GM19455 (cell line): Measurements from ENCODE around the gene OXCT2.

ENCODE experiments used
- ATAC-seq: cut with Tn5 transposase; IDR thresholded peaks from one replicate; pipeline ENCODE4 v1.9.1; 2021; ENCODE audit not compliant: unreplicated experiment

OXCT2 gene

DNA sequence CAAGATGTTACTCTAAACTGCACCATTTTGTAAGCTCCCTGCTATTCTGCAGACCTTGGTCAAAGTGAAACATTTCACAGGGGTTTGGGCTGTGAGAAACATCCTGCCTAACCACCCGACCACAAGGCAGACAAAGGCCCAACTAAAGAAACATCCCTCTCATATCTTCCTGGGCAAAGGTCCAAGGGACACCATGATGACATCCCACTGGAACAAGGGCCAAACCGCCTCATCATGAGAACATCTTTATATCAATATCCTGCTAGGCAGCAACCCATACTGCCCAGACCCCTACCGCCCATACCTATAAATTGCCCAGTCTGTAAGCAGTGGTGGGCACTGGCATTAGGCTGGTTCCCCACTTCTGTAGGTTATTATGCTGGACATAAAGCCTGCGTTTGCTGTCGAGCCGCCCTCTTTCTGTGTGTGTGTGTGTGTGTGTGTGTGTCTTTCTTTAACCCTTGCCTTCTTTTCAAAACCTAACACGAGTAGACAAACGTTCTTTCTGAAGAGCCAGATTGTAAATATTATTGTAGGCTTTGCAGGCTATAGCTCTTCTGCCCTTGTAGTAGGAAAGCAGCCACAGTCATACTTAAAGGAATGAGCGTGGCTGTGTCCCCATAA lies 33.5 kb downstream of the OXCT2 start:
- ATAC-seq = no peak

DNA sequence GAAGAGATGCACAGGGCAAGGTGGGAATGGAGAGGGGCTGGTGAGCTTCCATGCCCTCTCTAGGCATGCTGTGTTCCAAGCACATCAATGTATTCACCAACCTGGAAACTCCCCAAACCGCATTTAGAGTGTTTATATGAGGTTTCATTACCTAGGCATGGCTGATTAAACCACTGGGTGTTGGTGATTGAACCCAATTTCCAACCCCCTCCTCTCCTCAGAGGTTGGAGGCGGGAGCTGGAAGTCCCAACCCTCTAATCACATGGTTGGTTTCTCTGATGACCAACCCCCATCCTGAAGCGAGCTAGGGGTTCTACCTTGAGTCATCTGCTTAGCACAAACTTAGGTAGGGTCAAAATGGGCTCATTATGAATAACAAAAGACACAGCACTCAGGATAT lies 35.4 kb downstream of the OXCT2 start:
- ATAC-seq = no peak

GRCh38 chr1:39733161-39733560 lies 38.0 kb downstream of the OXCT2 start:
- no peak for ATAC-seq

- no peak for ATAC-seq
Observed at GRCh38 chr1:39732730-39733129, 38.4 kb downstream of the OXCT2 start.

- ATAC-seq = no peak
Observed at GRCh38 chr1:39729842-39730241, 41.3 kb downstream of the OXCT2 start.

DNA sequence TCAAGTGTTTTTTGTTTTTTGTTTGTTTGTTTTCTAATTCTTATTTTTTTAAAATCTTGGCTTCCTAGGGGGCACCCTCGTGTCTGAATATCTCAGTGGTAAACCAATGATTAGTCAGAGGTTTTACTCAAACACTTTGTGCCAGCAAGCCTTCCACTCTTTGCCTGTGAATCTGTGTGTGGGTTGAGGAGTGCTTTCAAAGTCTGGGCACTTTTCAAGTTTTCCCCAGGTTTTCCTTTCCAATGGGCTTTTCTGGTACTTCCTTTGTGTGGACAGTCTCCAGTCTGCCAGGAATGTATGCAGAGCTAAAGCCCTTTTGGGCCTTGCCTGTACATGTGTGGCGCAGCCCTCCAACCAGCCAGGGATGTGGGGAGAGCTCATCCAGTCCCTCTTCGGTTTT lies 42.1 kb downstream of the OXCT2 start:
- ATAC-seq = no peak

DNA sequence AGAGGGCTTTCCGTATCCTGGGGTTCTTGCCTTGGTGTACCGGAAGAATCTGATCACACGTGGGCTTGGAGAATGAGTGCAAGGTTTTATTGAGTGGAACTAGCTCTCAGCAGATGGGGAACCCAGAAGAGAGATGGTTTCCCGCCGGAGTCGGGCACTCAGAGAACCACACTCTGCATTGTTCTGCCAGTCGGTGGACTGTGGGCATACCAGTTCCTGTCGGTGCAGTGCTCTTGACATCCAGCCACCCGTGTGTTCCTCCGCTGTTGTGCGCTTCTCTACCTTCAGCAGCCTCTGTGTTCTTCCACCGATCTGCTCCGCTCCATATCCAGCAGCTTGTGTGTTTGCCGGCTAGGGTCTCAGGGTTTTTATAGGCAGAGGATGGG lies 43.2 kb downstream of the OXCT2 start:
- no peak for ATAC-seq

DNA sequence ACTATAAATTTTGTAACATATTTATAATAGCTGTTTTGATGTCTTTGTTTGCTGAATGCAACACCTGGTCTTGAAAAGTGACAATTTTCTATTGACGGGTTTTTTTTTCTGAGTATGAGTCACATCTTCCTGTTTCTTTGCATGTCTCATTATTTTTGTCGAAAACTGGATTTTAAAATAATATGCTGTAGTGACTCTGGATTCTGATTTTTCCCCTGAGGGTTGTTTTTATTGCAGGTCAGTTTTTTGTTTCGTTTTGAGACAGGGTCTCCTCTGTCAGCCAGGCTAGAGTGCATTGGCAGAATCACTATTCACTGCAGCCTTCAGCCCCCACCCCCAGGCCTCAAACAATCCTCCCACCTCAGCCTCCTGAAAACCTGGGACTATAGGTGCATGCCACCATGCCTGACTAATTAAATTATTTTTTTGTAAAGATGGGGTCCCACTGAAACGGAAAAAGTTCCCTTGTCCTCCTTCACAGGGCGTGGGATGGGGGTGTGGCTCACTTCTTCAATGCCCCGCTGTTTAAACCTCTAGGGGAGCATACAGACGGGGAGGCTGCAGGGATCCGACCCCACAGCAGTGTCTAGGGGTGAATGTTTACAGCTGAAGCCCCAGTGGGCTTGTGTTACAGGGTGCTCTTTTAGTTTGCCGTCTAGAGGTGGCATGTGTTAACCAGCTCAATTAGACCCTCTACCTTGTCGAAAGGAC lies 43.8 kb downstream of the OXCT2 start:
- no peak for ATAC-seq

DNA sequence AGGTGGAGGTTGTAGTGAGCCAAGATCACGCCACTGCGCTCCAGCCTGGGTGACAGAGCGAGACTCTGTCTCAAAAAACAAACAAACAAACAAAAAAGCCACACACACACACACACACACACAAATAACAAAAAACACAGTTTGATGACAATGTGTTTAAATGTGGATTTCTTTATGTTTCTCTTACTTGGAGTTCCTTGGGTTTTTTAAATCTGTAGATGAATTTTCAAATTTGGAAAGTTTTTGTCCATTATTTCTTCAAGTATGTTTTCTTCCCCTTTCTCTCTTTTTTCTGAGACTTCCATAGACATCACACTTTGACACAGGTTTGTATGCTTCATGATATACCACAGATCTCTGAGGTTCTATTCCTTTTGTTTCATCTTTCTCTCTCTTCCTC lies 44.5 kb downstream of the OXCT2 start:
- no peak for ATAC-seq

- no peak for ATAC-seq
Observed at GRCh38 chr1:39722495-39722894, 48.7 kb downstream of the OXCT2 start.

DNA sequence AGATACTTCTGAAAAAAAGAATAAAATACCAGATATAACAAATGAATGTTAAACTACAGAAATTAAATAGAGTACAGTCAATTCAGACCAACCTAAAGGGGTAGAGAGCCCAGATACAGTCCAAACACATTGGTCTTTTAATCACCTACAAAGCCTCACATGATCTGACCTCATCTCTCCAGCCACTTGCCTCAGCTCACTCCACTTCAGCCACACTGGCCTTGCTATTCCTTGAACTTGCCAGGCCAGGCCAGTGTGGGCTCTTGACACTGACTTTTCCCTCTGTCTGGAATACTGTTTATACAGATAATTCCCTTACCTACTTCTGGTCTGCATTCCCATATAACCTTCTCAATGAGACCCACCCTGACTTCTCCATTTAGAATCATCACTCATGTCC lies 49.5 kb downstream of the OXCT2 start:
- ATAC-seq = no peak

GRCh38 chr1:39720094-39720999 lies 50.8 kb downstream of the OXCT2 start:
- no peak for ATAC-seq
